GM13977 (cell line): Measurements from ENCODE around the gene NOL4L.

Source experiments
- DNase-seq: peaks from one replicate; pipeline ENCODE4 v3.0.0; 2012; ENCODE audit warnings: low spot score
- in situ Hi-C: fragments of 300-500 bp; cut with MboI; formaldehyde crosslinking; loops from one replicate; pipeline ENCODE4 v1.12.0; 2022; ENCODE audit warnings: low sequenced_read_pairs, low pct_unique_long_range_greater_than_20kb, mixed read lengths, inconsistent platforms; ENCODE audit not compliant: unreplicated experiment
- TF ChIP-seq, protein P1 (sequence below): IDR thresholded peaks from 2 replicates; pipeline ENCODE4 v1.5.1; 2012; ENCODE audit warnings: mild to moderate bottlenecking, control low read depth; ENCODE audit not compliant: insufficient read depth; ENCODE audit errors: extremely low read depth, missing control alignments

Gene NOL4L

GRCh38 chr20:32447136-32448027 lies 137.8 kb downstream of the NOL4L start:
- no peak for DNase-seq
- TF ChIP-seq, protein P1, sequence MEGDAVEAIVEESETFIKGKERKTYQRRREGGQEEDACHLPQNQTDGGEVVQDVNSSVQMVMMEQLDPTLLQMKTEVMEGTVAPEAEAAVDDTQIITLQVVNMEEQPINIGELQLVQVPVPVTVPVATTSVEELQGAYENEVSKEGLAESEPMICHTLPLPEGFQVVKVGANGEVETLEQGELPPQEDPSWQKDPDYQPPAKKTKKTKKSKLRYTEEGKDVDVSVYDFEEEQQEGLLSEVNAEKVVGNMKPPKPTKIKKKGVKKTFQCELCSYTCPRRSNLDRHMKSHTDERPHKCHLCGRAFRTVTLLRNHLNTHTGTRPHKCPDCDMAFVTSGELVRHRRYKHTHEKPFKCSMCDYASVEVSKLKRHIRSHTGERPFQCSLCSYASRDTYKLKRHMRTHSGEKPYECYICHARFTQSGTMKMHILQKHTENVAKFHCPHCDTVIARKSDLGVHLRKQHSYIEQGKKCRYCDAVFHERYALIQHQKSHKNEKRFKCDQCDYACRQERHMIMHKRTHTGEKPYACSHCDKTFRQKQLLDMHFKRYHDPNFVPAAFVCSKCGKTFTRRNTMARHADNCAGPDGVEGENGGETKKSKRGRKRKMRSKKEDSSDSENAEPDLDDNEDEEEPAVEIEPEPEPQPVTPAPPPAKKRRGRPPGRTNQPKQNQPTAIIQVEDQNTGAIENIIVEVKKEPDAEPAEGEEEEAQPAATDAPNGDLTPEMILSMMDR: no peak
- in situ Hi-C loops: no loop called here

- TF ChIP-seq, protein P1: no peak
- in situ Hi-C loops: no loop called here
- DNase-seq: no peak
Observed at GRCh38 chr20:32446301-32447100, 138.6 kb downstream of the NOL4L start.

GRCh38 chr20:32445539-32446273 lies 139.4 kb downstream of the NOL4L start:
- in situ Hi-C loops: no loop called here
- no peak for DNase-seq
- TF ChIP-seq, protein P1: no peak

DNA sequence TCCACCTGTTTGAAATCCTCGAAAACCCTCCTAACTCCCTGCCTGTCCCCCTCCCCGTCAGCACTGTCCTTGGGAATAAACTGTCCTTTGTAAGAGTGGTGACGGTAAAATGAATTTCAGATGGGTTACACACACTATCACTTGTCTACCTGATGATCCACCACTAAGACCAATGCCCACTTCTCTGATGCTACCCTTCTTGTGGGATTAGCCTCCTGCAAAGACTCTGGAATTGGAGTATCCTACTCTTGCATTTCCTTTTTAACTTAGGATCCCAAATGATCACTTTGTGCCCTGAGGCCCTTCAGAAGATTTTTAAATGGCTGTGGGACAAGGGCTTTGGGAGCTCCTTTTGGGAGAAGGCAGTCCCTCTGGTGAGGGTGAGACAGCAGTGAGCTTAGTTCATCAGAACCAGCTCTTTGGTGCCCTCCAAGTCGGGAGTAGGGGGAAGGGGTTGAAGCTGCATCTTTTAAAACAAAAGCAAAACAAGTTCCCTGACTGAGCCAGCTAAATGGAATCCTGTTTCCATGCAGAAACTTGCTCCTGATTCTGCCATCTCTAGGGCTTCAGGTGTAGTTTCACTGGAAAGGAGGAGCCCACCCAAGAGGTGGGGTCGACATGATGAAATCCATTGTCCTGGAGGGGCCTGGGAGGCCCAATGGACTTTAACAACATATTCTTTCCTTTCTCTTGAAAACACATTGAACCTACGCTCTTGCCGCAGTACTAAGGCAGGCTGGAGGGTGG lies 140.5 kb downstream of the NOL4L start:
- in situ Hi-C loops: no loop called here

GRCh38 chr20:32443386-32443974 lies 141.7 kb downstream of the NOL4L start:
- DNase-seq: no peak
- in situ Hi-C loops: no loop called here
- TF ChIP-seq, protein P1: peak; percentile 6

More for the DNA sequence above, 140.5 kb downstream of the NOL4L start:
- DNase-seq: no peak
- TF ChIP-seq, protein P1: no peak
